Colonic mucosa (tissue), 4 donors: ENCODE data around the gene ATXN7L1. TPM values are rescaled to one million over a fixed set of nuclear protein-coding genes. Genes with fewer than 3 reads are reported as not detected.

ENCODE experiments used
- DNase-seq: peaks from one replicate; pipeline ENCODE4 v3.0.0-alpha.2; 2020
- H3K27ac ChIP-seq: fragments of 200-600 bp; one replicate; pipeline ENCODE4 v1.8.0; 2021
- H3K27me3 ChIP-seq: fragments of 200-600 bp; one replicate; pipeline ENCODE4 v1.8.0; 2021
- H3K36me3 ChIP-seq: fragments of 200-600 bp; one replicate; pipeline ENCODE4 v1.8.0; 2021
- H3K4me1 ChIP-seq: fragments of 200-600 bp; one replicate; pipeline ENCODE4 v1.8.0; 2021; ENCODE audit warnings: mild to moderate bottlenecking
- H3K4me3 ChIP-seq: fragments of 200-600 bp; one replicate; pipeline ENCODE4 v1.8.0; 2021
- H3K9ac ChIP-seq, 2 donors: one replicate each; pipeline ENCODE4 v1.7.0; 2013; ENCODE audit warnings: control low read depth in 2 of 2, low read depth in 2 of 2, low read length in 2 of 2
- H3K9me3 ChIP-seq: fragments of 200-600 bp; one replicate; pipeline ENCODE4 v1.8.0; 2021
- intact Hi-C: fragments of 100-400 bp; cut with DNase I; formaldehyde crosslinking; loops from one replicate; pipeline ENCODE4 v1.14.1; 2022
- total RNA-seq, 2 donors: library from RNA; stranded (reverse); fragmentation: NEBNext Ultra II Directional in 1 of 2; extraction: Animal tissue kit (Norgen Biotek cat#: 25700) in 1 of 2; gene quantifications; one replicate each; pipeline ENCODE4 v1.2.1, GENCODE V29; 2021
- TF ChIP-seq, protein P1 (sequence below): fragments of 200-600 bp; IDR thresholded peaks from one replicate; pipeline ENCODE4 v1.8.0; 2022; ENCODE audit warnings: antibody characterized with exemption, mild to moderate bottlenecking
- donor health status: healthy.
- donor health status: DM: no; HTN: no; CAD: no.
- donor health status: DM: no; HTN: no; CAD: no.

Gene ATXN7L1
- total RNA-seq, 2 donors from 2014 or later = 13.0 to 15.1 TPM

DNA sequence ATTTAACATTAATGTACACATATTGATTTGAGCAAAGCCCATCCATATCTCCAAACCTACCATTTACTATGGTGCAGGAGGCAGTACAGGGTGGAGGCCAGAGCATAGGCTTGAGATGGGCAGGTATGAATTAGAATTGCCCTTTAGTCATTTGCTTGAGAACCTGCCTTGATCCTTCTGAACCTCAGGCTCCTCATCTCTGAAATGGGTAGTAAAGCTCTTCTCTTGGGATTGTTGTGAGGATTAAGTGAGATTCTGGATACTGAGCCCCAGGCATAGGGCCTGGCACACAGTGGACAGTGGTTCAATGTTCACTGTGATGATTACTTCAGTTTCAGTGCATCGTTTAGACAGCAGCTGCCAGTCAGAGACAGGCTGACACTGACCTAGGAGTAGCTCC is 5.0 kb upstream of the ATXN7L1 start:
- Histone ChIP-seq H3K9me3 (no peaks in the 10 kb centered on the region), H3K4me3 (no peak overlapping the region), H3K36me3 (no peaks in the 10 kb centered on the region), H3K4me1 (peaks cover 5% of the 10 kb centered on the region), H3K27ac (no peak overlapping the region), H3K27me3 (no peaks in the 10 kb centered on the region), H3K9ac (no peak overlapping the region)
- TF ChIP-seq, protein P1, sequence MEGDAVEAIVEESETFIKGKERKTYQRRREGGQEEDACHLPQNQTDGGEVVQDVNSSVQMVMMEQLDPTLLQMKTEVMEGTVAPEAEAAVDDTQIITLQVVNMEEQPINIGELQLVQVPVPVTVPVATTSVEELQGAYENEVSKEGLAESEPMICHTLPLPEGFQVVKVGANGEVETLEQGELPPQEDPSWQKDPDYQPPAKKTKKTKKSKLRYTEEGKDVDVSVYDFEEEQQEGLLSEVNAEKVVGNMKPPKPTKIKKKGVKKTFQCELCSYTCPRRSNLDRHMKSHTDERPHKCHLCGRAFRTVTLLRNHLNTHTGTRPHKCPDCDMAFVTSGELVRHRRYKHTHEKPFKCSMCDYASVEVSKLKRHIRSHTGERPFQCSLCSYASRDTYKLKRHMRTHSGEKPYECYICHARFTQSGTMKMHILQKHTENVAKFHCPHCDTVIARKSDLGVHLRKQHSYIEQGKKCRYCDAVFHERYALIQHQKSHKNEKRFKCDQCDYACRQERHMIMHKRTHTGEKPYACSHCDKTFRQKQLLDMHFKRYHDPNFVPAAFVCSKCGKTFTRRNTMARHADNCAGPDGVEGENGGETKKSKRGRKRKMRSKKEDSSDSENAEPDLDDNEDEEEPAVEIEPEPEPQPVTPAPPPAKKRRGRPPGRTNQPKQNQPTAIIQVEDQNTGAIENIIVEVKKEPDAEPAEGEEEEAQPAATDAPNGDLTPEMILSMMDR = no peak
- no peak for DNase-seq
- intact Hi-C loops = no loop called here

DNA sequence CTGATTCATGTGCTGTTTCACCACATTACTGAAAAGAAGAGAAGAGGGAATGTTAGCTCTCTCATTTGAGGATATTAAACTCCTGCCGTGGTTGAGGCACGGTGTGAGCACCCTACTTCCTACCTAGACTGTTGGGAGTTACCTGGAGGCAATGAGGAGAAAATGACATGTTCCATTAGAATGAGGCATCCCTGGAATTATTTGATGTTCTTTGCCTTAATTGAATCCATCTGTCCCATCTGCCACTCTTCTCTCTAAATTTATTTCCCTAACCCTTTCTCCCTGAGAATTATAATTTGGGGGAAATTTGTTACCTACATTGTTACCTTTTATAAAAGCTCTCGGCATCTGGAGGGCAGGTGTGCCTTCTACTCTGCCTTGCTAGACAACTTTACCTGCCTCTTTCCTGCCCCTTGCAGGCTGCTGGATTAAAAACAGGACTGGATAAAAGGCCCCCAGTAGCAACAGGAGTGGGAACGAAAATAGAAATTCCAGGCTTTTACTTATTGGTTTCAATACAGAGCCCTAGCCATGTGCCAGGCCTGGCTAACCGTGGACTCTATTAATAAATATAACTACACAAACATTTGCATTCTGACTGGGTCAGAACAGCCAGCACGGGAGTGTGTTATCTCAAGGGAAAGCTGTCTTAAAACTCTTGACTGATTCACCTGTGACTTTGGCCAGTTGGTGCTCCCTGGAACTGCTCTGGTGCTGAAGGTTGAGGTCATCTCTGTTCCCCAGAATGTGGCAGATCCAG is 4.4 kb upstream of the ATXN7L1 start:
- no peak overlapping the region for H3K9ac ChIP-seq
- peaks cover 5% of the 10 kb centered on the region for H3K4me1 ChIP-seq
- intact Hi-C loops = no loop called here
- TF ChIP-seq, protein P1 = no peak
- no peak overlapping the region for H3K27ac ChIP-seq
- no peaks in the 10 kb centered on the region for H3K27me3 ChIP-seq
- no peak overlapping the region for H3K4me3 ChIP-seq
- H3K9me3 ChIP-seq = no peaks in the 10 kb centered on the region
- no peak for DNase-seq
- no peaks in the 10 kb centered on the region for H3K36me3 ChIP-seq

DNA sequence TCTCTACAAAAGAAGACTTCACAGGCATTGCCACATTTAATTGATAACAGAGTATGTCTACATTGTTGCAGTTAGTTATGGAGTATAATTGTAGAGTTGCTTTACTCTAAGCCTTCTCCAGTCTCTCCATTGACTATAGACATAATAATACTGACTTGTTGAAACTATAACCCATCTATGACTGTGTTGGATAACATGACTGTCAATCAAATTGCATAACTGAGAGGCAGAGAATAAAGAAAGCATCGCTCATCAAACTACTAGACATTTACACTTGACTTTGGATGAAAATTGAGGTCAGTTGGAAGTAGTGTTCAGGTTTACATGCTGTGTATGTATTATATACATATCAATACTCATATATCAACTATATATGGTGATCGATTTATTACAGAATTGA is 3.4 kb upstream of the ATXN7L1 start:
- no peak overlapping the region for H3K9ac ChIP-seq
- DNase-seq = no peak
- TF ChIP-seq, protein P1 = no peak
- no peaks in the 10 kb centered on the region for H3K27me3 ChIP-seq
- no peak overlapping the region for H3K4me3 ChIP-seq
- intact Hi-C loops = loop anchor here (5.0 kb wide), 1 partner anchor 128 kb away; no protein-coding TSS in a partner anchor
- no peaks in the 10 kb centered on the region for H3K36me3 ChIP-seq
- H3K9me3 ChIP-seq = no peaks in the 10 kb centered on the region
- no peak overlapping the region for H3K27ac ChIP-seq
- peaks cover 5% of the 10 kb centered on the region for H3K4me1 ChIP-seq

DNA sequence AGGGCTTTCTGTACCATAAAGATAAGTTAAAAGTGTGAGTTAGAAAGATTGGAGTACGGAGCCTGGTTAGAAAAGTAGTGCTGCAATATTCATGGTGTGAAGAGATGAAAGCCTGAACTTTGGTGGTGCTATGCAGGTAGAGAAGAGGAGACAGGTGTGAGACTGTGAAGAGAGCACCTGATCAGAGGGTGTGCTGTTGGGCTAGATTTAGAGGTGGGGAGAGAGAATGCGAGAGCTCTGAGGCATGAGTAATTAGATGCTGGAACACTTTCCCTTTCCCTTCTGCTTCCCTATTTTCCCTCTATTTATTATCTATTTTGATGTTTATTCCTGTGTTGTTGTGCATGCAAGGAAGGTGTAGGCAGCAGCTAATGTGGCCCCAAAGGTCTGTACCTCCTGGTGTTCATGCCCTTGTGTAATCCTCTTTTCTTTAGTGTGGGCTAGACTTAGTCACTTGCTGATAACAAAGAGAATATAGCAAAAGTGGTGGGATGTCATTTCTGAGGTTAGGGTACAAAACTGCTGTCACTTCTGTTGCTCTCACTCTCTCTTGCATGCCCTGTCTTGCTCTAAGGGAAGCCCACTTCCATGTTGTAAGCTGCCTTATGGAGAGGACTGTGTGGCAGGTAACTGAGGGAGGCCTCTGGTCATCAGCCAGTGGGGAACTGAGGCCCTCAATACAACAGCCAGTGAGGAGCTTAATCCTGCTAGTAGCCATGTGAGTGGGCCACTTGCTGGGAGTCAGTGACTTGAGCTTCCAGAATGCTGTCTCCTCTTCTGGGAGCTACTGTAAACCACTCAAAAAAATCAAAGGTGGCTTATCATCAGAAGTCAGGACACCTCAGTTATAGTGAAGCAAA is 2.6 kb upstream of the ATXN7L1 start:
- intact Hi-C loops = loop anchor here (5.0 kb wide), 1 partner anchor 128 kb away; no protein-coding TSS in a partner anchor
- no peak for DNase-seq
- Histone ChIP-seq H3K27me3 (no peaks in the 10 kb centered on the region), H3K4me3 (no peak overlapping the region), H3K9me3 (no peaks in the 10 kb centered on the region), H3K27ac (no peak overlapping the region), H3K36me3 (no peaks in the 10 kb centered on the region), H3K9ac (no peak overlapping the region), H3K4me1 (peaks cover 5% of the 10 kb centered on the region)
- TF ChIP-seq, protein P1 = no peak

DNA sequence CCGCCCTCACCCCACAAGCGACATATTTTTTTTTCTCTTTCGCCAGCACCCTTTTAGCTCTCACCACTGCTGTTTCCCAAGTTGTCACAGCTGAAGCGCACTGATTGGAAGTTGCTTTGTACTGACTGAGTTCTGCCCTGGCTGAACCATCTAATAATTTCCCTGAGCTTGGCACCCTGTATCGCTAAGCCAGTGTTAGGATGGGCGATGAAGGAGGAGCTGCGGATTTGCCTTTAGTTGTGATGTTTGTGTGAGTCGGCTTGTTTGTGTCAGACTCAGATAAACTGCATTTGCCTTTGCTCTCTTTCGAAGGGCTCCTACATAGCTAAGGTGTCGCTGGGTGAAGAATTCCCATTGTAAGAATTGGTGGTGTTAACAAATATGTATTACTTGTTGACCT is 1.3 kb upstream of the ATXN7L1 start:
- Histone ChIP-seq H3K9me3 (no peaks in the 10 kb centered on the region), H3K36me3 (no peaks in the 10 kb centered on the region), H3K4me1 (peaks cover 5% of the 10 kb centered on the region), H3K27ac (peak overlapping the region; percentile 85), H3K9ac (peak overlapping the region in 1 of 2 donors; percentile 81), H3K4me3 (peak overlapping the region; percentile 80), H3K27me3 (no peaks in the 10 kb centered on the region)
- intact Hi-C loops = loop anchor here (5.0 kb wide), 1 partner anchor 130 kb away; no protein-coding TSS in a partner anchor
- no peak for DNase-seq
- TF ChIP-seq, protein P1 = no peak
